SK-N-MC (cell line): ENCODE results near the gene SOBP.

Source experiments
- DNase-seq: peaks from one replicate; pipeline ENCODE4 v3.0.0-alpha.2; 2011; ENCODE audit warnings: low read depth, low spot score
- H3K27ac ChIP-seq: fragments of 200-600 bp; sonication (generic); 2 replicates; pipeline ENCODE4 v1.5.1; 2016; ENCODE audit warnings: mixed run types
- H3K36me3 ChIP-seq: fragments of 200-600 bp; sonication (generic); 2 replicates; pipeline ENCODE4 v1.6.1; 2017; ENCODE audit warnings: antibody characterized with exemption, low read length, mixed read lengths; ENCODE audit not compliant: insufficient read depth
- H3K4me3 ChIP-seq: fragments of 200-600 bp; sonication (generic); 2 replicates; pipeline ENCODE4 v1.5.1; 2016
- H3K9ac ChIP-seq: fragments of 200-600 bp; sonication (generic); 2 replicates; pipeline ENCODE4 v1.8.0; 2017; ENCODE audit warnings: mixed run types, mixed read lengths; ENCODE audit not compliant: insufficient read length
- H3K9me3 ChIP-seq: fragments of 200-600 bp; sonication (generic); 2 replicates; pipeline ENCODE4 v1.6.1; 2017; ENCODE audit warnings: low read depth, mild to moderate bottlenecking, antibody characterized with exemption, low read length, moderate library complexity, mixed read lengths
- EZH2 ChIP-seq: fragments of 200-600 bp; sonication (generic); IDR thresholded peaks from one replicate; pipeline ENCODE4 v1.6.1; 2017; ENCODE audit warnings: antibody characterized with exemption
- FOXP2 ChIP-seq: optimal IDR thresholded peaks from 2 replicates; pipeline ENCODE3; 2011; ENCODE audit warnings: mild to moderate bottlenecking, moderate library complexity; ENCODE audit not compliant: insufficient read depth; ENCODE audit errors: extremely low read length, control extremely low read depth
- POLR2AphosphoS5 ChIP-seq: IDR thresholded peaks from 2 replicates; pipeline ENCODE4 v1.6.1; 2012; ENCODE audit warnings: mild to moderate bottlenecking, low read depth, low read length, borderline replicate concordance

The SOBP gene

DNA sequence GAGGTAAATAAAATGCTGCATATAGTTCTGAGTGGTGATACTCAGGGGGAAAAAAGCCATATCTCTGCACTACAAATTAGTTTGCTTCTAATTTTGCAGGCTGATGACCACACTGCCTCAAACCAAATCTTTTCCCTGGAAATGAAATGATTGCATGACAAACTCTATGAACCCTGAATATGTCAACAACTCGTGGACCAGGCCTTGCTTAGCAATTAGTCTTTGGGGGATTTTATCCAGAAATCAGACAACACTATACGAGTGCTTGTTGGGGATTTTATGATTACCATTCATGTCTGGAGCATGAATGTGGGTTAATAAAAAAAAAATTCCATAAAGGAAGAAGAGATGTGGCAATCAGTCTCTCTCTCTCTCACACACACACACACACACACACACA, 42.0 kb downstream of the SOBP start:
- Histone ChIP-seq H3K27ac (no peak overlapping the region), H3K4me3 (no peak overlapping the region), H3K9ac (no peak overlapping the region), H3K36me3 (0 out of 2 replicates have a peak, but pooled peaks cover 5% of the 10 kb centered on the region), H3K9me3 (no peaks in the 10 kb centered on the region)
- DNase-seq, result no peak
- TF ChIP-seq FOXP2, result no peak
- TF ChIP-seq EZH2, result no peak
- no peak for TF ChIP-seq POLR2AphosphoS5

DNA sequence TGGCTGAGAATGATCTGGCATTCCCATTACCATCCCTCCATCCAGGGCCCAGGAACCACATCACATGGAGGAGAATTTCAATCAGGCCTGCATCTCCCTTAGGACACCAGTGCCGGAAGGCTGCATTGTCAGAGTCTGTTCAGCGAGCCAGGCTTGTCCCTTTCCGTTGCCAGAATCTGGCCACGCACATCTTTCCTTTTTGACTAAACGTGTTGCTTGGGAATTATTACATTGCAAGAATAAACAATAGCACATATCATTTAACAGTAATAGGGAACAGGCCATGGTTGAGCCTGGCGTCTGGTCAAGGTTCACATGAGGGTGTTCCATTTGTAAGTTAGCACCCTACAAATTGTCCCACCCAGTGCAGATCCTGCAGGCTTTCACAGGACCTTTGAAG, 42.8 kb downstream of the SOBP start:
- Histone ChIP-seq H3K9ac (no peak overlapping the region), H3K9me3 (no peaks in the 10 kb centered on the region), H3K27ac (no peak overlapping the region), H3K36me3 (0 out of 2 replicates have a peak, but pooled peaks cover 5% of the 10 kb centered on the region), H3K4me3 (no peak overlapping the region)
- DNase-seq, result no peak
- TF ChIP-seq POLR2AphosphoS5 (no peak), FOXP2 (no peak), EZH2 (no peak)

DNA sequence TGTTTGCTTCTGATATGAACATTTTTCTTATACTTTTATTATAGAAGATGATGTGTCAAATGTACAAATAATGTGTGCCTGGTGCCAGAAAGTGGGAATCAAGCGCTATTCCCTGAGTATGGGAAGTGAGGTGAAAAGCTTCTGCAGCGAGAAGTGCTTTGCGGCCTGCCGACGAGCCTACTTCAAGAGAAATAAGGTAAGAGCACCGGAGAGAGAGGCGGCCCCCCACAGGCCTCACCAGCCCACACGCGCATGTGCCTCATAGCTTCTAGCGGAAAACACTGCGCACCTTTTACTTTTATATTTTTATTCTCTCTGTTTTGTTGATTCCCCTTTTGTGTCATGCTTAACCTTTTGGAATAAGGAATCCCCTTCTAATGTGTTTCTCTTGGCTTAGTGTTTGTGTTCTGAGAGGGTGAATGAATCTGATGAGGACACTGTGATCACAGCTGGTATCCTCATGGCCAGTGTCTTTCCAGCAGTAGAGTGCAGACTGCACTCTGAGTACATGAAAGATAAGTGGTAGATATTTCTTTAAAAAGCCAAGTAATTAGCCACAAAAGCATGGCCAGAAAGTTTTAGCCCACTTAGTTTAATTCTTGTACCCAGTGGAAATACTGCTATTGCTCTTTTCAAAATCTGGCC, 43.6 kb downstream of the SOBP start:
- no peak overlapping the region for H3K27ac ChIP-seq
- H3K9ac ChIP-seq, result no peak overlapping the region
- no peak overlapping the region for H3K4me3 ChIP-seq
- 0 out of 2 replicates have a peak, but pooled peaks cover 5% of the 10 kb centered on the region for H3K36me3 ChIP-seq
- TF ChIP-seq POLR2AphosphoS5 (no peak), FOXP2 (no peak), EZH2 (no peak)
- no peaks in the 10 kb centered on the region for H3K9me3 ChIP-seq
- no peak for DNase-seq

DNA sequence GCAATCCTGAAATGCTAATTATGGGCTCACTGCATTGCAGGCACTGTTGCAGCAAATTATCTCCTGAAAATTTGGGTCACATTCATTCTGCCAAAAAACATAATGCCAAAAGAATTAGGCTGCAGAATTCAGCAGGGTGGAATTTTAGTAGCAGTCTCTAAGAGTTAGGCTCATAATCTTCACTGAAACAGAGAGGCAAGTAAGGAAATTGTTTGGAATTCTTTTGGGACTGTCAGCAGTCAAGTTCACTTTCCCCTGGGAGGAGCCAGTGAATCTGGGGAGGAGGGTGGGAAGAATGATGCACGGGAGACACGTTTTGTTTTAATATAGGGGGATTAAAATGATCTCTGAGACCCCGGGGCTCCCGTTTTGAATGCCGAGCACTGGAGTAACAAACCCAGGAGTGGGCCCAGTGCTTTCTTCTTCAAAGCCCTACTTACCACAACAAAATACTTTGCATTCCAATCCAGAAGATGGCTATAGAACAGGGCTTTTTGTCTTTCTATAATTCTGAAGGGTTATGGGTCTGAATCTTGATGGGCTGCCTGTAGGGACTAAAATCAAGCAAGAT, 44.7 kb downstream of the SOBP start:
- Histone ChIP-seq H3K9ac (no peak overlapping the region), H3K27ac (peak overlapping the region; percentile 4), H3K36me3 (0 out of 2 replicates have a peak, but pooled peaks cover 5% of the 10 kb centered on the region), H3K9me3 (no peaks in the 10 kb centered on the region), H3K4me3 (no peak overlapping the region)
- no peak for DNase-seq
- TF ChIP-seq FOXP2 (no peak), POLR2AphosphoS5 (no peak), EZH2 (no peak)

DNA sequence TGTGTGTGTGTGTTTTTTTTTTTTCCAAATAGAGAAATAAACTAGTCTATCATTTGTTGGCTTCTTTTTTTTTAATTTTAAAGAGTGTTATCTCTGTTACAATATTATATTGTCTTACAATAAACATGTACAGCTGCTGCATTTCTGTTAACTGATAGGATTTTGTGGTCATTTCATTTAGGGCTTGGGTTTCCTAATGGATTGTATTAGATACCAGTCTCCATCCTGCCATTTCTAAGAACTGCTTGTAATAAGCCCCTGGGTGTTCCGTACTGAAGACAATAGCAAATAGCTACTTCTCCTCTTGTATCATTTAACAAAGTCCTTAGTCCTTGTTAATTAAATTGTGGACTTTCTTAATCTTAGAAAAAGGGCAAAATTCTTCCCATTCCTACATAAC, 45.7 kb downstream of the SOBP start:
- Histone ChIP-seq H3K27ac (no peak overlapping the region), H3K9ac (no peak overlapping the region), H3K36me3 (0 out of 2 replicates have a peak, but pooled peaks cover 5% of the 10 kb centered on the region), H3K9me3 (no peaks in the 10 kb centered on the region), H3K4me3 (no peak overlapping the region)
- DNase-seq, result no peak
- TF ChIP-seq FOXP2, result no peak
- no peak for TF ChIP-seq EZH2
- no peak for TF ChIP-seq POLR2AphosphoS5

DNA sequence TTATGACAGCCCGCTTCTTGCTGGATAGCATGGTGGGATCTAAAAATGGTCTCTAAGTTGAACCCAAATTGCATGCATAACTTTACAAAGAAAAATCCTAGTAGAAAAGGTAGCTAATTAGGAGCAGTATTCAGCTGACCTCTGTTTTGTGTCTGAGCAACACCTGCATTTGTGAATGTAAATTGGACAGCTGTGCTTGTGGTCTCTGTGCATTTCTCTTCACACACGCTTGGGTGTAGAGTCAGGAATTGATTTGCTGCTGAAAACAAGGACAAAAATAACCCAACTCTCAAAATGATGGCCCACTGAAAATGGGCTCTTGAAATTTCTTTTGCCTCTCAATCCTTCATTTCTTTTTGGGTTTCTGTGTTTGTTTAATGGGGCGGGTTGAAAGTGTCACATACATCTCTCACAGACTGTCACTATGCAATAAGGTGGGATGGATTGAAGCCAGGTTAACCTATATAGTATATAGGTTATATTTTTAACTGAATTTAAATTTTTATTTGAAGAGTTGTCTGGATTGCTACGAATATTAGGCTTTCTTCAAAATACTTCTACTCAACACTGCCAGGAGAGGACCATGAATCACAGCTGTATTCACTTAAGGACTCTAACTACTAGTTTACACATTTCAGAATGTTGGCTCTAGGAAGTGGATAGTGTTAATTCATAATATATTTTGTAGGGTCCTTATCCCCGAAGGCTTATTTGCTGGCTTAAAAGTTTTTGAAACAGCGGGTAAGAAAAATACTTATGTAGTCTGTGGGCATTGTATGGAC, 46.5 kb downstream of the SOBP start:
- Histone ChIP-seq H3K9me3 (no peaks in the 10 kb centered on the region), H3K27ac (no peak overlapping the region), H3K36me3 (0 out of 2 replicates have a peak, but pooled peaks cover 5% of the 10 kb centered on the region), H3K9ac (no peak overlapping the region), H3K4me3 (no peak overlapping the region)
- TF ChIP-seq POLR2AphosphoS5 (no peak), FOXP2 (no peak), EZH2 (no peak)
- DNase-seq, result no peak

DNA sequence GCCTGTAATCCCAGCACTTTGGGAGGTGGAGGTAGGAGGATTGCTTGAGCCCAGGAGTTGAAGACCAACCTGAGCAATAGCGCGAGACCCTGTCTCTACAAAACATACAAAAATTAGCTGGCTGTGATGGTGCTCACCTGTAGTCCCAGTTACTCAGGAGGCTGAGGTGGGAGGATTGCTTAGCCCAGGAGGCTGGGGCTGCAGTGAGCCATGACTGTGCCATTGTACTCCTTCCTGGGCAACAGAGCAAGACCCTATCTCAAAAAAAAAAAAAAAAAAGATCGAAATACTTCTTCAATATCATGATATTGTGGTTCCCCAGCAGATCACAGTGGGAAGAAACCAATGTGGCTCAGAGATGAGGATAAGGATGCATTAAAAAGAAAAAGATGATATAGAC, 47.6 kb downstream of the SOBP start:
- no peak for DNase-seq
- 0 out of 2 replicates have a peak, but pooled peaks cover 5% of the 10 kb centered on the region for H3K36me3 ChIP-seq
- H3K9me3 ChIP-seq, result no peaks in the 10 kb centered on the region
- TF ChIP-seq POLR2AphosphoS5 (no peak), FOXP2 (no peak), EZH2 (no peak)
- no peak overlapping the region for H3K4me3 ChIP-seq
- no peak overlapping the region for H3K9ac ChIP-seq
- H3K27ac ChIP-seq, result no peak overlapping the region

DNA sequence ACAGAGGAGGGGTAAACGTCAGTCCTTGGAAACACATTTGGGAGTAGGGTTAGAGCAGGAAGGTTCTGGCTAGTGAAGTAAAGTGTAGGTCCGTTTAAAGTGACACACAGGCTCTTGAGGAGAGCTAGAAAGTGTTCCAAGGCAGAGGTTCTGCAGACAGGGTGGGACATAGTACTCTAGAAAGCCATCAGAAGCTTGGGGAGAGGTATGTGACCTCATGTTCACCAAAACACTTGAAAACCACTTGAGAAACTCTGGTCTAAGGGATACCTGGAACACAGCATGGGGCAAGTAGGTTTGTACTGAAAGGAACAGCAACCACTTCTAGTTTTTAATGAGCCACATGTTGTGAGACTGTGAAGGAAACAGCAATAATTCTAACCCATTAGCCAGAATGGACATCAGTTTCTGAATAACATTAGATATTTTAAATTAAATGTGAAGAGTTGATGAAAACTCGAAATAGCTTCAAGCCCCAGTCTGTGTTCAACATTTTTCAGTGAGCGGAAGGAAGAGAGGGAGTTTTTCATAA, 49.0 kb downstream of the SOBP start:
- H3K4me3 ChIP-seq, result no peak overlapping the region
- DNase-seq, result no peak
- no peaks in the 10 kb centered on the region for H3K9me3 ChIP-seq
- no peak overlapping the region for H3K9ac ChIP-seq
- H3K36me3 ChIP-seq, result 0 out of 2 replicates have a peak, but pooled peaks cover 2% of the 10 kb centered on the region
- TF ChIP-seq FOXP2 (no peak), POLR2AphosphoS5 (no peak), EZH2 (no peak)
- H3K27ac ChIP-seq, result no peak overlapping the region
